Ishikawa (cell line): ENCODE data around the gene ZNF248.

Experiments used
- CEBPB ChIP-seq: IDR thresholded peaks from 2 replicates; pipeline ENCODE4 v1.6.1; 2012
- CREB1 ChIP-seq: IDR thresholded peaks from 2 replicates; pipeline ENCODE4 v1.6.1; 2012; ENCODE audit warnings: low read depth
- EP300 ChIP-seq: IDR thresholded peaks from 2 replicates; pipeline ENCODE4 v1.6.1; 2012; ENCODE audit warnings: borderline replicate concordance
- MAX ChIP-seq: IDR thresholded peaks from 2 replicates; pipeline ENCODE4 v1.6.1; 2012
- NFIC ChIP-seq: IDR thresholded peaks from 2 replicates; pipeline ENCODE4 v1.6.1; 2012
- TCF12 ChIP-seq: IDR thresholded peaks from 2 replicates; pipeline ENCODE4 v1.6.1; 2012; ENCODE audit warnings: low read depth
- USF1 ChIP-seq: IDR thresholded peaks from 2 replicates; pipeline ENCODE4 v1.6.1; 2012
- YY1 ChIP-seq: IDR thresholded peaks from 2 replicates; pipeline ENCODE4 v1.6.1; 2012; ENCODE audit warnings: low read depth
- ZBTB7A ChIP-seq: IDR thresholded peaks from 2 replicates; pipeline ENCODE4 v1.6.1; 2012; ENCODE audit warnings: low read depth

DNA sequence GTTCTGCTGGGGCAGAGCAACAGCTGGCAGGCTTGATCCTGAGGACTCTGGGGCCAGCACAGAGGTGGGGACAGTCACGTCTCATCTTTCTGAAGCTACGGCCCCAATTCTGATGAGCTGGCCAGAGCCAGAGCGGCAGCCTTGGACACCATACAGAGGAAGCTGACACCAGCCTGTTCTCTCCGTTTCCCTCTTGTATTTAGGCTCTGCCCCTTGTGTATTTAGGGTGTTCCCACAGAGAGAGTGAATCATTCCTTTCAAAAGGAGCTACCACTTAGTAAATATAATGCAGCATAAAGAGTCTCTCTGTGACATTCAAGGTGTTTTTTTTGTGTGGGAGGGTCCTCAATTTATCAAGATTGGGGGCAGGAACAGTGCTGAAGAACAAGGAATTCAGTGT lies 109.2 kb downstream of the ZNF248 start:
- TF ChIP-seq TCF12, result no peak
- TF ChIP-seq EP300, result no peak
- TF ChIP-seq USF1, result no peak
- no peak for TF ChIP-seq ZBTB7A
- TF ChIP-seq CREB1, result no peak
- TF ChIP-seq MAX, result no peak
- TF ChIP-seq CEBPB, result no peak
- TF ChIP-seq YY1, result no peak
- TF ChIP-seq NFIC, result no peak
